GM12878 (cell line): ENCODE results near the gene CEP57. TPM values are rescaled to one million over a fixed set of nuclear protein-coding genes. Genes with fewer than 3 reads are reported as not detected.
A peak's percentile ranks its signal among the peaks of the same experiment; 100 is the strongest.

Source experiments
- ATAC-seq: fragments of 200-7000 bp; cut with Tn5 transposase; 3 replicates; pipeline ENCODE4 v1.9.1; 2020; ENCODE audit warnings: mild to moderate bottlenecking, moderate library complexity
- BruUV-seq: library from RNA; stranded (reverse); fragments of 400-500 nt; replicated peaks from 2 replicates; lab custom pipeline; 2021; lab: Mats Ljungman, UMichigan
- CTCF ChIA-PET: fragments of 300-600 bp; sonication (Branson Sonifier 250); formaldehyde crosslinking; extraction: SDS; loops from one replicate; lab custom pipeline; 2021; ENCODE audit warnings: inconsistent platforms; lab: Yijun Ruan, JAX
- POLR2A ChIA-PET: fragments of 350-600 bp; formaldehyde crosslinking; extraction: SDS; loops from one replicate; lab custom pipeline; 2021; ENCODE audit warnings: inconsistent platforms; lab: Charles Lee
- RAD21 ChIA-PET: fragments of 300-600 bp; sonication (Branson Sonifier 250); formaldehyde crosslinking; loops from one replicate; lab custom pipeline; 2023; ENCODE audit warnings: antibody characterized with exemption; ENCODE audit not compliant: unreplicated experiment; lab: Charles Lee
- SMC1A ChIA-PET: fragments of 300-600 bp; sonication (Branson Sonifier 250); formaldehyde crosslinking; loops from one replicate; lab custom pipeline; 2023; ENCODE audit not compliant: unreplicated experiment, uncharacterized antibody; lab: Charles Lee
- DNase-seq: peaks from one replicate; pipeline ENCODE4 v3.0.0-alpha.2; 2011; ENCODE audit warnings: low read depth, low spot score
- FAIRE-seq: peaks from 3 replicates; lab custom pipeline; 2011; peaks lifted over from hg19 to GRCh38; lab: Jason Lieb, UNC
- H2AFZ ChIP-seq: 2 replicates; pipeline ENCODE4 v1.6.0; 2011; ENCODE audit warnings: low read depth, low read length, control low read depth; ENCODE audit not compliant: control insufficient read depth
- H3K27ac ChIP-seq: 2 replicates; pipeline ENCODE4 v1.5.1; 2011; ENCODE audit warnings: control low read depth; ENCODE audit not compliant: control insufficient read depth, insufficient read depth
- H3K27me3 ChIP-seq, 2 experiments: replicated peaks in 1 of 2; 2 replicates each; pipeline versions ENCODE4 v1.6.0 to v1.6.1; 2011; ENCODE audit warnings: low read length in 1 of 2; ENCODE audit not compliant: control insufficient read depth in 2 of 2, insufficient read depth in 2 of 2
- H3K36me3 ChIP-seq, 2 experiments: 2 replicates each; pipeline ENCODE4 v1.5.1; 2011; ENCODE audit warnings: low read length in 1 of 2; ENCODE audit not compliant: control insufficient read depth in 2 of 2, insufficient read depth in 2 of 2
- H3K4me1 ChIP-seq: 2 replicates; pipeline ENCODE4 v1.6.1; 2011; ENCODE audit warnings: mild to moderate bottlenecking, low read length, moderate library complexity, mixed read lengths; ENCODE audit not compliant: control insufficient read depth, insufficient read depth
- H3K4me2 ChIP-seq: 2 replicates; pipeline ENCODE4 v1.6.0; 2011; ENCODE audit warnings: control low read depth; ENCODE audit not compliant: control insufficient read depth, insufficient read depth
- H3K4me3 ChIP-seq: fragments of 200-600 bp; sonication (generic); 2 replicates; pipeline ENCODE4 v1.5.1; 2016
- H3K79me2 ChIP-seq: 2 replicates; pipeline ENCODE4 v1.6.0; 2011; ENCODE audit warnings: low read length; ENCODE audit not compliant: control insufficient read depth, insufficient read depth
- H3K9ac ChIP-seq: 2 replicates; pipeline ENCODE4 v1.8.0; 2011; ENCODE audit warnings: low read length, control low read depth, mixed read lengths; ENCODE audit not compliant: control insufficient read depth, insufficient read depth
- H3K9me3 ChIP-seq: replicated peaks from 3 replicates; pipeline ENCODE4 v1.5.1; 2011; ENCODE audit warnings: mild to moderate bottlenecking, low read length; ENCODE audit not compliant: control insufficient read depth, insufficient read depth
- H4K20me1 ChIP-seq: 2 replicates; pipeline ENCODE4 v1.6.0; 2011; ENCODE audit not compliant: control insufficient read depth, insufficient read depth
- CBX5 ChIP-seq: sonication (generic); IDR thresholded peaks from 2 replicates; pipeline ENCODE4 v1.6.1; 2016; ENCODE audit warnings: low read depth, moderate library complexity, mild to moderate bottlenecking, inconsistent platforms
- CREB1 ChIP-seq: IDR thresholded peaks from 2 replicates; pipeline ENCODE4 v1.6.1; 2012; ENCODE audit warnings: low read depth, mild to moderate bottlenecking, inconsistent platforms
- CREM ChIP-seq: IDR thresholded peaks from 2 replicates; pipeline ENCODE4 v1.6.1; 2014; ENCODE audit warnings: antibody characterized with exemption, low read depth
- ESRRA ChIP-seq: IDR thresholded peaks from 2 replicates; pipeline ENCODE4 v1.6.1; 2012; ENCODE audit warnings: mild to moderate bottlenecking, low read length, improper control_type of control experiment
- FOXM1 ChIP-seq: IDR thresholded peaks from 2 replicates; pipeline ENCODE4 v1.6.1; 2012; ENCODE audit warnings: low read depth, mild to moderate bottlenecking, inconsistent platforms, low read length, moderate library complexity
- IKZF2 ChIP-seq, 2 experiments: fragments of 450-650 bp; IDR thresholded peaks; 2 replicates each; pipeline ENCODE4 v1.6.1; 2017; ENCODE audit warnings: mild to moderate bottlenecking in 2 of 2, moderate library complexity in 2 of 2
- MEF2B ChIP-seq: fragments of 450-650 bp; IDR thresholded peaks from 2 replicates; pipeline ENCODE4 v1.6.1; 2018; ENCODE audit warnings: mild to moderate bottlenecking, moderate library complexity; ENCODE audit not compliant: partially characterized antibody, poor library complexity, severe bottlenecking
- NFIC ChIP-seq: IDR thresholded peaks from 2 replicates; pipeline ENCODE4 v1.6.1; 2012; ENCODE audit warnings: low read depth, mild to moderate bottlenecking, inconsistent platforms, low read length, moderate library complexity
- PML ChIP-seq: IDR thresholded peaks from 2 replicates; pipeline ENCODE4 v1.6.1; 2012; ENCODE audit warnings: low read length, inconsistent platforms
- POLR2A ChIP-seq: IDR thresholded peaks from 2 replicates; pipeline ENCODE4 v1.6.1; 2011; ENCODE audit warnings: low read depth, mild to moderate bottlenecking, low read length
- POLR2AphosphoS5 ChIP-seq: IDR thresholded peaks from 2 replicates; pipeline ENCODE4 v1.6.1; 2011; ENCODE audit warnings: mild to moderate bottlenecking, low read length, inconsistent platforms
- RAD51 ChIP-seq: fragments of 450-650 bp; IDR thresholded peaks from 2 replicates; pipeline ENCODE4 v1.6.1; 2016; ENCODE audit warnings: moderate library complexity, mild to moderate bottlenecking, inconsistent platforms
- RUNX3 ChIP-seq: IDR thresholded peaks from 2 replicates; pipeline ENCODE4 v1.6.1; 2012; ENCODE audit warnings: low read length, inconsistent platforms
- SMAD1 ChIP-seq: fragments of 450-650 bp; IDR thresholded peaks from 2 replicates; pipeline ENCODE4 v1.6.1; 2018; ENCODE audit warnings: mild to moderate bottlenecking, low read depth; ENCODE audit not compliant: partially characterized antibody
- SP1 ChIP-seq: IDR thresholded peaks from one replicate; pipeline ENCODE4 v1.6.1; 2011; ENCODE audit warnings: low read depth, low read length
- TCF3 ChIP-seq: IDR thresholded peaks from 2 replicates; pipeline ENCODE4 v1.6.1; 2012; ENCODE audit warnings: low read depth, mild to moderate bottlenecking, low read length, borderline replicate concordance; ENCODE audit not compliant: insufficient read depth
- WGBS: methylation state at CpG from one replicate; pipeline ENCODE4 v1.1.6; 2016; ENCODE audit warnings: low lambda C conversion rate; ENCODE audit not compliant: insufficient replicate concordance, insufficient coverage; ENCODE audit errors: missing lambda C conversion rate; 5-methylcytosine and 5-hydroxymethylcytosine counted together
- in situ Hi-C: fragments of 300-500 bp; cut with MboI; formaldehyde crosslinking; loops from 9 replicates; pipeline ENCODE4 v1.14.3; 2018; ENCODE audit warnings: mixed read lengths
- intact Hi-C: fragments of 100-400 bp; cut with micrococcal nuclease; formaldehyde crosslinking; loops from one replicate; pipeline ENCODE4 v1.14.2; 2022; ENCODE audit not compliant: unreplicated experiment
- polyA plus RNA-seq, 11 experiments: library from polyadenylated mRNA; depleted of rRNA in 4 of 11; unstranded in 6 of 11; stranded (reverse) in 5 of 11; fragments of >200 nt; fragmentation: Nextera tagmentation in 4 of 11; fragmentation: Illumina TruSeq in 1 of 11; extraction: Ambion mirVana in 4 of 11; extraction: Trizol in 1 of 11; gene quantifications; 1 replicate in 1 of 11; 2 replicates in 10 of 11; pipeline versions ENCODE4 v1.2.1 to v1.2.3, GENCODE V29; 2011 to 2016; ENCODE audit warnings: inconsistent platforms in 2 of 11, missing spikeins in 2 of 11, low read depth in 1 of 11
- total RNA-seq, 4 experiments: library from RNA; depleted of rRNA in 3 of 4; stranded (reverse); fragments of >200 nt in 3 of 4; fragmentation: Illumina TruSeq in 1 of 4; extraction: Trizol in 1 of 4; gene quantifications; 2 replicates each; pipeline versions ENCODE4 v1.2.1 to v1.2.3, GENCODE V29; 2013 to 2021
- TF ChIP-seq, protein P1 (sequence below): IDR thresholded peaks from 2 replicates; pipeline ENCODE4 v1.6.1; 2012; ENCODE audit warnings: low read length, inconsistent platforms
- TF ChIP-seq, protein P2 (sequence below): fragments of 450-650 bp; IDR thresholded peaks from 2 replicates; pipeline ENCODE4 v1.6.1; 2017; ENCODE audit warnings: mild to moderate bottlenecking, moderate library complexity

Gene CEP57
- total and polyA plus RNA-seq, 10 of the 15 experiments (the other 5 are each of a cell fraction or from before 2014, with no cell fraction given): 19.4 to 85.4 (median 56.8) TPM

DNA sequence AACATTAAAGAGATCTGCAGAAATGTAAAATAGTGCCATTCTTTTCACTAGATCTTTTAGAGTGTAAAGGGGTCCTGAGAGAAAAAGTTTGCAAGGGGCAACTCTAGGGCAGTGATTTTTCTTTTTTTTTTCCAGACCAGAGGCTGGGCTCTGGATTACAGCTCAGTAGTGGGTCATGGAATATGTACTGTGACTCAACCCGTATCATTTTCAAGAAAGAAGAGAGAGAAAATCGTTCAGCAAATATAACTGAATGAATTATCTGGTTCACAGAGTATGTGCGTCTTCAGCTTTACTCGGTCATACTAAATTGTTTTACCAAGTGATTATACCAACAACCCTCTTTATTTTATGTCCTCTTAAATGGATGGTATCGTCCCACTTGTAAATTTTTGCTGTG, 3.8 kb downstream of the CEP57 start:
- TF ChIP-seq CBX5: no peak
- TF ChIP-seq TCF3: no peak
- TF ChIP-seq MEF2B: no peak
- TF ChIP-seq, protein P1, sequence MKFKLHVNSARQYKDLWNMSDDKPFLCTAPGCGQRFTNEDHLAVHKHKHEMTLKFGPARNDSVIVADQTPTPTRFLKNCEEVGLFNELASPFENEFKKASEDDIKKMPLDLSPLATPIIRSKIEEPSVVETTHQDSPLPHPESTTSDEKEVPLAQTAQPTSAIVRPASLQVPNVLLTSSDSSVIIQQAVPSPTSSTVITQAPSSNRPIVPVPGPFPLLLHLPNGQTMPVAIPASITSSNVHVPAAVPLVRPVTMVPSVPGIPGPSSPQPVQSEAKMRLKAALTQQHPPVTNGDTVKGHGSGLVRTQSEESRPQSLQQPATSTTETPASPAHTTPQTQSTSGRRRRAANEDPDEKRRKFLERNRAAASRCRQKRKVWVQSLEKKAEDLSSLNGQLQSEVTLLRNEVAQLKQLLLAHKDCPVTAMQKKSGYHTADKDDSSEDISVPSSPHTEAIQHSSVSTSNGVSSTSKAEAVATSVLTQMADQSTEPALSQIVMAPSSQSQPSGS: no peak
- TF ChIP-seq NFIC: no peak
- TF ChIP-seq, protein P2, sequence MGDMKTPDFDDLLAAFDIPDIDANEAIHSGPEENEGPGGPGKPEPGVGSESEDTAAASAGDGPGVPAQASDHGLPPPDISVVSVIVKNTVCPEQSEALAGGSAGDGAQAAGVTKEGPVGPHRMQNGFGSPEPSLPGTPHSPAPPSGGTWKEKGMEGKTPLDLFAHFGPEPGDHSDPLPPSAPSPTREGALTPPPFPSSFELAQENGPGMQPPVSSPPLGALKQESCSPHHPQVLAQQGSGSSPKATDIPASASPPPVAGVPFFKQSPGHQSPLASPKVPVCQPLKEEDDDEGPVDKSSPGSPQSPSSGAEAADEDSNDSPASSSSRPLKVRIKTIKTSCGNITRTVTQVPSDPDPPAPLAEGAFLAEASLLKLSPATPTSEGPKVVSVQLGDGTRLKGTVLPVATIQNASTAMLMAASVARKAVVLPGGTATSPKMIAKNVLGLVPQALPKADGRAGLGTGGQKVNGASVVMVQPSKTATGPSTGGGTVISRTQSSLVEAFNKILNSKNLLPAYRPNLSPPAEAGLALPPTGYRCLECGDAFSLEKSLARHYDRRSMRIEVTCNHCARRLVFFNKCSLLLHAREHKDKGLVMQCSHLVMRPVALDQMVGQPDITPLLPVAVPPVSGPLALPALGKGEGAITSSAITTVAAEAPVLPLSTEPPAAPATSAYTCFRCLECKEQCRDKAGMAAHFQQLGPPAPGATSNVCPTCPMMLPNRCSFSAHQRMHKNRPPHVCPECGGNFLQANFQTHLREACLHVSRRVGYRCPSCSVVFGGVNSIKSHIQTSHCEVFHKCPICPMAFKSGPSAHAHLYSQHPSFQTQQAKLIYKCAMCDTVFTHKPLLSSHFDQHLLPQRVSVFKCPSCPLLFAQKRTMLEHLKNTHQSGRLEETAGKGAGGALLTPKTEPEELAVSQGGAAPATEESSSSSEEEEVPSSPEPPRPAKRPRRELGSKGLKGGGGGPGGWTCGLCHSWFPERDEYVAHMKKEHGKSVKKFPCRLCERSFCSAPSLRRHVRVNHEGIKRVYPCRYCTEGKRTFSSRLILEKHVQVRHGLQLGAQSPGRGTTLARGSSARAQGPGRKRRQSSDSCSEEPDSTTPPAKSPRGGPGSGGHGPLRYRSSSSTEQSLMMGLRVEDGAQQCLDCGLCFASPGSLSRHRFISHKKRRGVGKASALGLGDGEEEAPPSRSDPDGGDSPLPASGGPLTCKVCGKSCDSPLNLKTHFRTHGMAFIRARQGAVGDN: no peak
- no peak for TF ChIP-seq PML
- no peak for TF ChIP-seq ESRRA
- no peak for TF ChIP-seq POLR2AphosphoS5
- TF ChIP-seq RAD51: no peak
- no peak for TF ChIP-seq RUNX3
- no peak for TF ChIP-seq IKZF2 (IDR thresholded peaks at IDR 0.05)
- TF ChIP-seq CREB1: no peak
- no peak for TF ChIP-seq SP1
- TF ChIP-seq POLR2A: no peak
- no peak for TF ChIP-seq FOXM1
- no peak for TF ChIP-seq SMAD1
- no peak for TF ChIP-seq CREM
- TF ChIP-seq, all 136 proteins: peak for 0
- FAIRE-seq (no peak), ATAC-seq (no peak), DNase-seq (no peak)
- ChIA-PET SMC1A (interaction anchor here (0.6 to 1.4 kb wide), 5 partner anchors 18 to 261 kb away, joined by 3 read pairs; no protein-coding TSS in a partner anchor), RAD21 (no interaction called here), POLR2A (interaction anchor here (0.6 to 1.5 kb wide), 2 partner anchors 61 to 642 kb away, joined by 3 to 5 read pairs; no protein-coding TSS in a partner anchor), CTCF (no interaction called here)
- 0 out of 2 replicates have a peak, but pooled peaks cover 3% of the 10 kb centered on the region for H3K4me1 ChIP-seq
- no TSS peak for BruUV-seq
- 99% methylated on average over 5 of the region's 5 CpGs for WGBS
- no peaks in the 10 kb centered on the region for H3K27me3 ChIP-seq
- intact Hi-C loops (loop anchor here (5.0 kb wide), 2 partner anchors 128 to 633 kb away; partner anchors contain the start of gene MTMR2), in situ Hi-C loops (loop anchor here (5.0 kb wide), 1 partner anchor 593 kb away; the partner anchor contains the start of gene CCDC82)
- no peaks in the 10 kb centered on the region; a peak in 1 of 4 replicates for H3K36me3 ChIP-seq
- peak overlapping the region; percentile 17; the same call in 1 of the 2 replicates for H3K4me2 ChIP-seq
- no peak overlapping the region for H3K9ac ChIP-seq
- no peak overlapping the region for H3K27ac ChIP-seq
- peaks cover 74% of the 10 kb centered on the region for H3K79me2 ChIP-seq
- 0 out of 2 replicates have a peak overlapping the region, but pooled peaks have one; percentile 41 for H3K4me3 ChIP-seq
- no peaks in the 10 kb centered on the region for H3K9me3 ChIP-seq
- H4K20me1 ChIP-seq: no peaks in the 10 kb centered on the region
- no peak overlapping the region for H2AFZ ChIP-seq
